Esophagus (tissue), 2 donors: ENCODE data around the gene SECISBP2. TPM values are rescaled to one million over a fixed set of nuclear protein-coding genes. Genes with fewer than 3 reads are reported as not detected.
A peak's percentile ranks its signal among the peaks of the same experiment; 100 is the strongest.

Experiments
- H3K27ac ChIP-seq, 2 donors: one replicate each; pipeline ENCODE4 v1.5.1; 2013; ENCODE audit warnings: low read depth in 2 of 2, mild to moderate bottlenecking in 2 of 2, inconsistent platforms in 1 of 2, low read length in 1 of 2, moderate library complexity in 1 of 2
- H3K27me3 ChIP-seq, 2 donors: one replicate each; pipeline ENCODE4 v1.6.1; 2013; ENCODE audit warnings: low read length in 2 of 2, control low read depth in 1 of 2, mild to moderate bottlenecking in 1 of 2; ENCODE audit not compliant: insufficient read depth in 2 of 2, control insufficient read depth in 1 of 2
- H3K36me3 ChIP-seq, 2 donors: one replicate each; pipeline ENCODE4 v1.6.1; 2013; ENCODE audit warnings: low read length in 1 of 2; ENCODE audit not compliant: control insufficient read depth in 2 of 2, insufficient read depth in 2 of 2
- H3K4me1 ChIP-seq, 2 donors: one replicate each; pipeline ENCODE4 v1.6.1; 2013; ENCODE audit warnings: low read length in 1 of 2; ENCODE audit not compliant: control insufficient read depth in 2 of 2, insufficient read depth in 2 of 2
- H3K4me3 ChIP-seq, 2 donors: one replicate each; pipeline ENCODE4 v1.5.1; 2013; ENCODE audit warnings: low read length in 2 of 2, mild to moderate bottlenecking in 2 of 2, low read depth in 1 of 2, moderate library complexity in 1 of 2
- H3K9me3 ChIP-seq, 2 donors: one replicate each; pipeline ENCODE4 v1.6.1; 2013; ENCODE audit warnings: mild to moderate bottlenecking in 2 of 2, low read depth in 1 of 2, low read length in 1 of 2, moderate library complexity in 1 of 2; ENCODE audit not compliant: control insufficient read depth in 2 of 2, insufficient read depth in 1 of 2
- WGBS, 2 donors: extraction: QIAGEN DNeasy Blood & Tissue Kit; methylation state at CpG; one replicate each; pipeline ENCODE4 v1.1.7; 2013; 5-methylcytosine and 5-hydroxymethylcytosine counted together
- polyA plus RNA-seq, 2 donors: library from polyadenylated mRNA; stranded (reverse); fragments of 200-250 nt; gene quantifications; one replicate each; pipeline ENCODE4 v1.2.3, GENCODE V29; 2013
- donor health status: healthy with polysubstance abuse.
- donor health status: Bipolar disorder and iron deficiency.

Gene SECISBP2
- polyA plus RNA-seq, 2 donors: 14.0 to 16.0 TPM

GRCh38 chr9:89319015-89319905, 960 bp downstream of the SECISBP2 start:
- peak overlapping the region; percentile 71 to 90 for H3K4me3 ChIP-seq
- H3K4me1 ChIP-seq: no peaks in the 10 kb centered on the region
- 2% methylated on average over 13 of the region's 13 CpGs for WGBS, 2 donors
- H3K27ac ChIP-seq: peak overlapping the region; percentile 100
- H3K9me3 ChIP-seq: no peaks in the 10 kb centered on the region
- H3K27me3 ChIP-seq: no peaks in the 10 kb centered on the region
- no peaks in the 10 kb centered on the region for H3K36me3 ChIP-seq

GRCh38 chr9:89323390-89323789, 5.1 kb downstream of the SECISBP2 start:
- Histone ChIP-seq H3K36me3 (no peaks in the 10 kb centered on the region), H3K4me1 (no peaks in the 10 kb centered on the region), H3K9me3 (no peaks in the 10 kb centered on the region), H3K27me3 (no peaks in the 10 kb centered on the region), H3K27ac (no peak overlapping the region), H3K4me3 (no peak overlapping the region)
- 64 to 76% methylated on average over 4 of the region's 4 CpGs for whole genome bisulfite sequencing, 2 donors

- H3K36me3 ChIP-seq: peaks cover 5 to 10% of the 10 kb centered on the region in 2 donors
- H3K9me3 ChIP-seq: no peaks in the 10 kb centered on the region
- no peak overlapping the region for H3K4me3 ChIP-seq
- 88 to 92% methylated on average over 3 of the region's 3 CpGs for WGBS, 2 donors
- H3K27ac ChIP-seq: no peak overlapping the region
- H3K4me1 ChIP-seq: no peaks in the 10 kb centered on the region
- no peaks in the 10 kb centered on the region for H3K27me3 ChIP-seq
Observed at GRCh38 chr9:89325733-89326132, 7.4 kb downstream of the SECISBP2 start.

- no peaks in the 10 kb centered on the region for H3K4me1 ChIP-seq
- no peaks in the 10 kb centered on the region for H3K27me3 ChIP-seq
- WGBS, 2 donors: 77 to 85% methylated on average over 8 of the region's 8 CpGs
- no peak overlapping the region for H3K4me3 ChIP-seq
- H3K27ac ChIP-seq: no peak overlapping the region
- peaks cover 5 to 10% of the 10 kb centered on the region in 2 donors for H3K36me3 ChIP-seq
- no peaks in the 10 kb centered on the region for H3K9me3 ChIP-seq
Observed at GRCh38 chr9:89328064-89328463, 9.8 kb downstream of the SECISBP2 start.

- Histone ChIP-seq H3K36me3 (peaks cover 14 to 16% of the 10 kb centered on the region in 2 donors), H3K9me3 (no peaks in the 10 kb centered on the region), H3K27ac (no peak overlapping the region), H3K4me1 (no peaks in the 10 kb centered on the region), H3K27me3 (no peaks in the 10 kb centered on the region), H3K4me3 (no peak overlapping the region)
Observed at GRCh38 chr9:89329917-89330316, 11.6 kb downstream of the SECISBP2 start.

GRCh38 chr9:89330513-89330912, 12.2 kb downstream of the SECISBP2 start:
- Histone ChIP-seq H3K4me3 (no peak overlapping the region), H3K36me3 (peaks cover 14 to 19% of the 10 kb centered on the region in 2 donors), H3K4me1 (no peaks in the 10 kb centered on the region), H3K27ac (no peak overlapping the region), H3K27me3 (no peaks in the 10 kb centered on the region), H3K9me3 (no peaks in the 10 kb centered on the region)
- WGBS, 2 donors: 95% methylated on average over 7 of the region's 7 CpGs

- no peaks in the 10 kb centered on the region for H3K27me3 ChIP-seq
- H3K9me3 ChIP-seq: no peaks in the 10 kb centered on the region
- no peak overlapping the region for H3K4me3 ChIP-seq
- WGBS, 2 donors: 51 to 58% methylated on average over 2 of the region's 2 CpGs
- no peaks in the 10 kb centered on the region for H3K4me1 ChIP-seq
- peaks cover 3 to 19% of the 10 kb centered on the region in 2 donors for H3K36me3 ChIP-seq
- H3K27ac ChIP-seq: no peak overlapping the region
Observed at GRCh38 chr9:89339807-89340206, 21.5 kb downstream of the SECISBP2 start.

GRCh38 chr9:89340332-89340731, 22.0 kb downstream of the SECISBP2 start:
- no peaks in the 10 kb centered on the region for H3K9me3 ChIP-seq
- no peak overlapping the region for H3K4me3 ChIP-seq
- peaks cover 4 to 21% of the 10 kb centered on the region in 2 donors for H3K36me3 ChIP-seq
- H3K4me1 ChIP-seq: no peaks in the 10 kb centered on the region
- no peak overlapping the region for H3K27ac ChIP-seq
- 72 to 89% methylated on average over 3 of the region's 3 CpGs for WGBS, 2 donors
- H3K27me3 ChIP-seq: no peaks in the 10 kb centered on the region

- peaks cover 18 to 32% of the 10 kb centered on the region in 2 donors for H3K36me3 ChIP-seq
Observed at GRCh38 chr9:89342213-89342612, 23.9 kb downstream of the SECISBP2 start.

GRCh38 chr9:89342948-89343347, 24.6 kb downstream of the SECISBP2 start:
- Histone ChIP-seq H3K27me3 (no peaks in the 10 kb centered on the region), H3K27ac (no peak overlapping the region), H3K9me3 (no peaks in the 10 kb centered on the region), H3K36me3 (peaks cover 19 to 32% of the 10 kb centered on the region in 2 donors), H3K4me1 (no peaks in the 10 kb centered on the region), H3K4me3 (no peak overlapping the region)
- 100% methylated on average over 1 of the region's 1 CpG for WGBS, 2 donors

More at GRCh38 chr9:89342213-89342612, 23.9 kb downstream of the SECISBP2 start:
- 96 to 97% methylated on average over 6 of the region's 6 CpGs for WGBS, 2 donors
- H3K27ac ChIP-seq: no peak overlapping the region
- H3K27me3 ChIP-seq: no peaks in the 10 kb centered on the region
- no peak overlapping the region for H3K4me3 ChIP-seq
- no peaks in the 10 kb centered on the region for H3K9me3 ChIP-seq
- H3K4me1 ChIP-seq: no peaks in the 10 kb centered on the region
